VCaP (cell line): Measurements from ENCODE around the gene VARS1.

Source experiments
- H3K27ac ChIP-seq: fragments of 450-650 bp; 2 replicates; pipeline ENCODE4 v1.5.1; 2017
- CTCF ChIP-seq: fragments of 450-650 bp; conservative IDR thresholded peaks from 2 replicates; pipeline ENCODE4 v1.5.1; 2017; ENCODE audit warnings: mild to moderate bottlenecking, moderate library complexity

The VARS1 gene

GRCh38 chr6:31779908-31780307 lies 15.6 kb downstream of the VARS1 start:
- TF ChIP-seq CTCF = no peak
- H3K27ac ChIP-seq = no peak overlapping the region

GRCh38 chr6:31778999-31779885 lies 16.3 kb downstream of the VARS1 start:
- no peak for TF ChIP-seq CTCF

GRCh38 chr6:31778193-31778592 lies 17.4 kb downstream of the VARS1 start:
- no peak for TF ChIP-seq CTCF
- H3K27ac ChIP-seq = no peak overlapping the region

More at GRCh38 chr6:31778999-31779885, 16.3 kb downstream of the VARS1 start:
- H3K27ac ChIP-seq = no peak overlapping the region

- no peak for TF ChIP-seq CTCF
- H3K27ac ChIP-seq = no peak overlapping the region
Observed at GRCh38 chr6:31777667-31778050, 17.9 kb downstream of the VARS1 start.

GRCh38 chr6:31776989-31777666 lies 18.4 kb downstream of the VARS1 start, which contains the start of gene VWA7:
Gene VWA7 (minus strand): TSS chr6:31777328. CDS start chr6:31776779, 549 bp downstream.
- TF ChIP-seq CTCF = no peak
- H3K27ac ChIP-seq = no peak within 1 kb of the TSS

GRCh38 chr6:31776485-31776988 lies 19.0 kb downstream of the VARS1 start:
- H3K27ac ChIP-seq = no peak overlapping the region
- TF ChIP-seq CTCF = no peak
